Inflammatory macrophage (primary cell): ENCODE results near the gene NLRX1.

ENCODE experiments used
- DNase-seq, 2 donors: peaks; one replicate each; pipeline ENCODE4 v3.0.0-alpha.2; 2020 to 2022

NLRX1 gene

GRCh38 chr11:119210050-119210449 lies 41.5 kb downstream of the NLRX1 start:
- peak; percentile 25 to 58 for DNase-seq

- peak in 1 of 2 donors; percentile 26 for DNase-seq
These were observed 49.8 kb downstream of the NLRX1 start for GRCh38 chr11:119218141-119218878.

- DNase-seq = no peak
These were observed 53.8 kb downstream of the NLRX1 start for GRCh38 chr11:119222308-119222707.

GRCh38 chr11:119222891-119223290 lies 54.4 kb downstream of the NLRX1 start:
- no peak for DNase-seq

GRCh38 chr11:119223856-119224255 lies 55.3 kb downstream of the NLRX1 start:
- no peak for DNase-seq

GRCh38 chr11:119228535-119229287 lies 60.2 kb downstream of the NLRX1 start:
- peak in 1 of 2 donors; percentile 7 for DNase-seq

GRCh38 chr11:119229288-119229672 lies 60.8 kb downstream of the NLRX1 start:
- DNase-seq = no peak

- no peak for DNase-seq
These were observed 61.2 kb downstream of the NLRX1 start for GRCh38 chr11:119229741-119230140.
